Hippocampal formation (tissue), 2 donors: ENCODE data around the gene DDIT4.
"Not testable (repeated sequence)": the region's sequence is repeated elsewhere in the genome, so short reads cannot be mapped to it uniquely, and the experiment has no call there.

Source experiments
- DNase-seq, 2 donors: peaks; one replicate each; lab custom pipeline; 2025; lab: John Stamatoyannopoulos, UW

DDIT4 gene

GRCh38 chr10:72296829-72297280, 23.1 kb downstream of the DDIT4 start:
- not testable (repeated sequence) for DNase-seq

- peak in 1 of 2 donors; percentile 43 for DNase-seq
Measured at GRCh38 chr10:72297281-72297804, 23.6 kb downstream of the DDIT4 start.

- DNase-seq = peak; percentile 96 to 97
Measured at GRCh38 chr10:72297805-72298591, 24.3 kb downstream of the DDIT4 start.

GRCh38 chr10:72298592-72299519, 25.1 kb downstream of the DDIT4 start:
- DNase-seq = no peak

GRCh38 chr10:72303424-72304128, 29.9 kb downstream of the DDIT4 start:
- DNase-seq = no peak

GRCh38 chr10:72306215-72306760, 32.6 kb downstream of the DDIT4 start:
- DNase-seq = no peak

- DNase-seq = not testable (repeated sequence)
Measured at GRCh38 chr10:72307711-72308110, 34.0 kb downstream of the DDIT4 start.

GRCh38 chr10:72308320-72308987, 34.7 kb downstream of the DDIT4 start:
- no peak for DNase-seq

- DNase-seq = peak; percentile 68 to 82
Measured at GRCh38 chr10:72309290-72310240, 35.8 kb downstream of the DDIT4 start.

- no peak for DNase-seq
Measured at GRCh38 chr10:72310241-72310633, 36.5 kb downstream of the DDIT4 start.

- no peak for DNase-seq
Measured at GRCh38 chr10:72310636-72311035, 36.9 kb downstream of the DDIT4 start.

- DNase-seq = no peak
Measured at GRCh38 chr10:72311667-72312066, 37.9 kb downstream of the DDIT4 start.

GRCh38 chr10:72312865-72313391, 39.2 kb downstream of the DDIT4 start:
- no peak for DNase-seq

GRCh38 chr10:72314263-72314662, 40.5 kb downstream of the DDIT4 start:
- DNase-seq = no peak

GRCh38 chr10:72315054-72315453, 41.3 kb downstream of the DDIT4 start:
- no peak for DNase-seq

- DNase-seq = no peak
Measured at GRCh38 chr10:72315611-72316385, 42.1 kb downstream of the DDIT4 start.

GRCh38 chr10:72316386-72316700, 42.6 kb downstream of the DDIT4 start:
- no peak for DNase-seq

- peak in 1 of 2 donors; percentile 38 for DNase-seq
Measured at GRCh38 chr10:72316748-72317435, 43.2 kb downstream of the DDIT4 start.
